Activated T-cell treated with anti-CD3 and anti-CD28 coated beads, Interleukin-2, amount 50 U/mL, for 24 hours (primary cell): ENCODE measurements around the gene SPATA9.
"Not testable (repeated sequence)": the region's sequence is repeated elsewhere in the genome, so short reads cannot be mapped to it uniquely, and the experiment has no call there.

Experiments used
- DNase-seq: peaks from one replicate; pipeline ENCODE4 v3.0.0-alpha.2; 2020
- H3K27ac Mint-ChIP-seq: 2 replicates; pipeline ENCODE4 v1.8.0; 2020; ENCODE audit warnings: mild to moderate bottlenecking, mixed read lengths
- H3K27me3 Mint-ChIP-seq: 2 replicates; pipeline ENCODE4 v1.8.0; 2020; ENCODE audit warnings: mixed read lengths
- H3K36me3 Mint-ChIP-seq: 2 replicates; pipeline ENCODE4 v1.8.0; 2020; ENCODE audit warnings: low read depth, mixed read lengths
- H3K4me1 Mint-ChIP-seq: 2 replicates; pipeline ENCODE4 v1.8.0; 2020; ENCODE audit warnings: low read depth, mixed read lengths
- H3K4me3 Mint-ChIP-seq: 2 replicates; pipeline ENCODE4 v1.8.0; 2020; ENCODE audit warnings: mild to moderate bottlenecking, moderate library complexity, mixed read lengths
- H3K9me3 Mint-ChIP-seq: 2 replicates; pipeline ENCODE4 v1.8.0; 2020; ENCODE audit warnings: mixed read lengths

SPATA9 gene

GRCh38 chr5:95649274-95649673 lies 33.5 kb downstream of the SPATA9 start:
- H3K36me3 Mint-ChIP-seq, result peaks cover 18% of the 10 kb centered on the region
- no peak overlapping the region for H3K27ac Mint-ChIP-seq
- no peaks in the 10 kb centered on the region for H3K27me3 Mint-ChIP-seq
- DNase-seq, result no peak
- no peak overlapping the region for H3K4me3 Mint-ChIP-seq
- H3K4me1 Mint-ChIP-seq, result peaks cover 45% of the 10 kb centered on the region
- no peaks in the 10 kb centered on the region for H3K9me3 Mint-ChIP-seq

GRCh38 chr5:95647886-95648860 lies 34.6 kb downstream of the SPATA9 start:
- Mint-ChIP-seq H3K4me1 (peaks cover 49% of the 10 kb centered on the region), H3K9me3 (no peaks in the 10 kb centered on the region), H3K27me3 (no peaks in the 10 kb centered on the region), H3K36me3 (peaks cover 10% of the 10 kb centered on the region), H3K27ac (peak overlapping the region; percentile 94), H3K4me3 (peak overlapping the region; percentile 82)
- no peak for DNase-seq

- DNase-seq, result peak; percentile 96
- Mint-ChIP-seq H3K27me3 (no peaks in the 10 kb centered on the region), H3K9me3 (no peaks in the 10 kb centered on the region), H3K36me3 (no peaks in the 10 kb centered on the region), H3K4me3 (peak within 1 kb of the TSS; percentile 82), H3K4me1 (peaks cover 49% of the 10 kb centered on the region), H3K27ac (peak within 1 kb of the TSS; percentile 94)
Measured at GRCh38 chr5:95646569-95647431, 36.0 kb downstream of the SPATA9 start, which contains the start of gene RFESD. Gene RFESD, plus strand, starts transcription at chr5:95646777. Its CDS starts 5,495 bp downstream, at chr5:95652272.

GRCh38 chr5:95646226-95646568 lies 36.6 kb downstream of the SPATA9 start:
- Mint-ChIP-seq H3K4me3 (peak overlapping the region; percentile 82), H3K27ac (peak overlapping the region; percentile 94), H3K4me1 (peaks cover 49% of the 10 kb centered on the region)
- not testable (repeated sequence) for DNase-seq, H3K36me3 Mint-ChIP-seq, H3K27me3 Mint-ChIP-seq, H3K9me3 Mint-ChIP-seq

- H3K4me3 Mint-ChIP-seq, result no peak overlapping the region
- no peaks in the 10 kb centered on the region for H3K36me3 Mint-ChIP-seq
- H3K4me1 Mint-ChIP-seq, result peaks cover 44% of the 10 kb centered on the region
- peak; percentile 52 for DNase-seq
- H3K9me3 Mint-ChIP-seq, result no peaks in the 10 kb centered on the region
- H3K27ac Mint-ChIP-seq, result peak overlapping the region; percentile 70
- H3K27me3 Mint-ChIP-seq, result no peaks in the 10 kb centered on the region
Measured at GRCh38 chr5:95644351-95645042, 38.3 kb downstream of the SPATA9 start.

- no peak overlapping the region for H3K27ac Mint-ChIP-seq
- peaks cover 36% of the 10 kb centered on the region for H3K4me1 Mint-ChIP-seq
- H3K4me3 Mint-ChIP-seq, result no peak overlapping the region
- no peaks in the 10 kb centered on the region for H3K27me3 Mint-ChIP-seq
- no peaks in the 10 kb centered on the region for H3K36me3 Mint-ChIP-seq
- no peaks in the 10 kb centered on the region for H3K9me3 Mint-ChIP-seq
- no peak for DNase-seq
Measured at GRCh38 chr5:95643152-95643551, 39.6 kb downstream of the SPATA9 start.

GRCh38 chr5:95641741-95642220 lies 41.0 kb downstream of the SPATA9 start:
- no peak overlapping the region for H3K4me3 Mint-ChIP-seq
- H3K9me3 Mint-ChIP-seq, result no peaks in the 10 kb centered on the region
- no peaks in the 10 kb centered on the region for H3K27me3 Mint-ChIP-seq
- H3K27ac Mint-ChIP-seq, result no peak overlapping the region
- H3K36me3 Mint-ChIP-seq, result no peaks in the 10 kb centered on the region
- DNase-seq, result no peak
- H3K4me1 Mint-ChIP-seq, result peaks cover 24% of the 10 kb centered on the region

GRCh38 chr5:95638632-95639031 lies 44.2 kb downstream of the SPATA9 start:
- Mint-ChIP-seq H3K27me3 (peaks cover 2% of the 10 kb centered on the region), H3K27ac (no peak overlapping the region), H3K36me3 (no peaks in the 10 kb centered on the region), H3K4me1 (peaks cover 4% of the 10 kb centered on the region), H3K4me3 (no peak overlapping the region), H3K9me3 (no peaks in the 10 kb centered on the region)
- no peak for DNase-seq

- Mint-ChIP-seq H3K4me1 (peaks cover 25% of the 10 kb centered on the region), H3K27me3 (peaks cover 2% of the 10 kb centered on the region), H3K9me3 (peaks cover 5% of the 10 kb centered on the region), H3K36me3 (peaks cover 1% of the 10 kb centered on the region), H3K4me3 (no peak overlapping the region), H3K27ac (no peak overlapping the region)
- DNase-seq, result no peak
Measured at GRCh38 chr5:95634081-95634480, 48.7 kb downstream of the SPATA9 start.

GRCh38 chr5:95633671-95634070 lies 49.1 kb downstream of the SPATA9 start:
- H3K4me3 Mint-ChIP-seq, result no peak overlapping the region
- H3K9me3 Mint-ChIP-seq, result peaks cover 5% of the 10 kb centered on the region
- H3K27ac Mint-ChIP-seq, result no peak overlapping the region
- peaks cover 2% of the 10 kb centered on the region for H3K27me3 Mint-ChIP-seq
- peaks cover 1% of the 10 kb centered on the region for H3K36me3 Mint-ChIP-seq
- peaks cover 25% of the 10 kb centered on the region for H3K4me1 Mint-ChIP-seq
- no peak for DNase-seq

GRCh38 chr5:95632942-95633341 lies 49.8 kb downstream of the SPATA9 start:
- not testable (repeated sequence) for DNase-seq

GRCh38 chr5:95631991-95632675 lies 50.7 kb downstream of the SPATA9 start:
- peaks cover 2% of the 10 kb centered on the region for H3K27me3 Mint-ChIP-seq
- H3K36me3 Mint-ChIP-seq, result peaks cover 1% of the 10 kb centered on the region
- peak overlapping the region; percentile 99 for H3K27ac Mint-ChIP-seq
- DNase-seq, result peak; percentile 79
- peak overlapping the region; percentile 24 for H3K4me3 Mint-ChIP-seq
- peaks cover 21% of the 10 kb centered on the region for H3K4me1 Mint-ChIP-seq
- H3K9me3 Mint-ChIP-seq, result peaks cover 5% of the 10 kb centered on the region

More at GRCh38 chr5:95632942-95633341, 49.8 kb downstream of the SPATA9 start:
- Mint-ChIP-seq H3K4me1 (peaks cover 21% of the 10 kb centered on the region), H3K27ac (peak overlapping the region; percentile 44)
- not testable (repeated sequence) for H3K27me3 Mint-ChIP-seq, H3K4me3 Mint-ChIP-seq, H3K9me3 Mint-ChIP-seq, H3K36me3 Mint-ChIP-seq

GRCh38 chr5:95631255-95631958 lies 51.4 kb downstream of the SPATA9 start:
- H3K4me3 Mint-ChIP-seq, result peak overlapping the region; percentile 24
- no peak for DNase-seq
- peaks cover 5% of the 10 kb centered on the region for H3K9me3 Mint-ChIP-seq
- peak overlapping the region; percentile 99 for H3K27ac Mint-ChIP-seq
- peaks cover 21% of the 10 kb centered on the region for H3K4me1 Mint-ChIP-seq
- H3K36me3 Mint-ChIP-seq, result peaks cover 1% of the 10 kb centered on the region
- peaks cover 2% of the 10 kb centered on the region for H3K27me3 Mint-ChIP-seq
